ENCODE measurements around the gene EDARADD.
"Not testable (repeated sequence)": the region's sequence is repeated elsewhere in the genome, so short reads cannot be mapped to it uniquely, and the experiment has no call there.

Gene EDARADD

GRCh38 chr1:236393681-236394481 is at the start of gene EDARADD:
TSS of gene EDARADD (plus strand) at chr1:236394286. CDS start at chr1:236394445, 159 bp downstream.
- peak; percentile 33 for FAIRE-seq
- no peak for DNase-seq (ENCODE audit: extremely low spot score, insufficient read length, low read depth)

- DNase-seq (ENCODE audit: extremely low spot score, insufficient read length, low read depth): no peak
- no peak for FAIRE-seq
Observed at GRCh38 chr1:236345728-236346127, 48.4 kb upstream of the EDARADD start.

GRCh38 chr1:236348071-236348470 is 46.0 kb upstream of the EDARADD start:
- FAIRE-seq (no peak), DNase-seq (ENCODE audit: extremely low spot score, insufficient read length, low read depth) (no peak)

- no peak for FAIRE-seq
- no peak for DNase-seq (ENCODE audit: extremely low spot score, insufficient read length, low read depth)
Observed at GRCh38 chr1:236350308-236350707, 43.8 kb upstream of the EDARADD start.

- FAIRE-seq (no peak), DNase-seq (ENCODE audit: extremely low spot score, insufficient read length, low read depth) (no peak)
Observed at GRCh38 chr1:236351875-236352573, 42.1 kb upstream of the EDARADD start.

GRCh38 chr1:236352747-236353146 is 41.3 kb upstream of the EDARADD start:
- DNase-seq (ENCODE audit: extremely low spot score, insufficient read length, low read depth); FAIRE-seq: not testable (repeated sequence)

GRCh38 chr1:236353813-236354212 is 40.3 kb upstream of the EDARADD start:
- no peak for FAIRE-seq
- no peak for DNase-seq (ENCODE audit: extremely low spot score, insufficient read length, low read depth)

- no peak for DNase-seq (ENCODE audit: extremely low spot score, insufficient read length, low read depth)
- FAIRE-seq: no peak
Observed at GRCh38 chr1:236354330-236355147, 39.5 kb upstream of the EDARADD start.

GRCh38 chr1:236356141-236356540 is 37.9 kb upstream of the EDARADD start:
- no peak for DNase-seq (ENCODE audit: extremely low spot score, insufficient read length, low read depth)
- no peak for FAIRE-seq

- no peak for FAIRE-seq
- DNase-seq (ENCODE audit: extremely low spot score, insufficient read length, low read depth): no peak
Observed at GRCh38 chr1:236361909-236362590, 32.0 kb upstream of the EDARADD start.

GRCh38 chr1:236363237-236363636 is 30.8 kb upstream of the EDARADD start:
- no peak for DNase-seq (ENCODE audit: extremely low spot score, insufficient read length, low read depth)
- FAIRE-seq: no peak

- DNase-seq (ENCODE audit: extremely low spot score, insufficient read length, low read depth) (no peak), FAIRE-seq (no peak)
Observed at GRCh38 chr1:236365999-236366570, 28.0 kb upstream of the EDARADD start.

GRCh38 chr1:236366681-236367080 is 27.4 kb upstream of the EDARADD start:
- FAIRE-seq: not testable (repeated sequence)

GRCh38 chr1:236370420-236370819 is 23.7 kb upstream of the EDARADD start:
- FAIRE-seq (no peak), DNase-seq (ENCODE audit: extremely low spot score, insufficient read length, low read depth) (no peak)

More at GRCh38 chr1:236366681-236367080, 27.4 kb upstream of the EDARADD start:
- not testable (repeated sequence) for DNase-seq (ENCODE audit: extremely low spot score, insufficient read length, low read depth)

GRCh38 chr1:236371083-236371482 is 23.0 kb upstream of the EDARADD start:
- DNase-seq (ENCODE audit: extremely low spot score, insufficient read length, low read depth) (no peak), FAIRE-seq (no peak)

- FAIRE-seq: no peak
- no peak for DNase-seq (ENCODE audit: extremely low spot score, insufficient read length, low read depth)
Observed at GRCh38 chr1:236377832-236378535, 16.1 kb upstream of the EDARADD start.

- no peak for DNase-seq (ENCODE audit: extremely low spot score, insufficient read length, low read depth)
- FAIRE-seq: no peak
Observed at GRCh38 chr1:236381565-236382158, 12.4 kb upstream of the EDARADD start.

- DNase-seq (ENCODE audit: extremely low spot score, insufficient read length, low read depth) (no peak), FAIRE-seq (no peak)
Observed at GRCh38 chr1:236388332-236388731, 5.8 kb upstream of the EDARADD start.

GRCh38 chr1:236389253-236389652 is 4.8 kb upstream of the EDARADD start:
- FAIRE-seq: no peak
- DNase-seq (ENCODE audit: extremely low spot score, insufficient read length, low read depth): no peak

Data from GM18507 (cell line).